ENCODE results near the gene CCDC142.

Gene CCDC142

DNA sequence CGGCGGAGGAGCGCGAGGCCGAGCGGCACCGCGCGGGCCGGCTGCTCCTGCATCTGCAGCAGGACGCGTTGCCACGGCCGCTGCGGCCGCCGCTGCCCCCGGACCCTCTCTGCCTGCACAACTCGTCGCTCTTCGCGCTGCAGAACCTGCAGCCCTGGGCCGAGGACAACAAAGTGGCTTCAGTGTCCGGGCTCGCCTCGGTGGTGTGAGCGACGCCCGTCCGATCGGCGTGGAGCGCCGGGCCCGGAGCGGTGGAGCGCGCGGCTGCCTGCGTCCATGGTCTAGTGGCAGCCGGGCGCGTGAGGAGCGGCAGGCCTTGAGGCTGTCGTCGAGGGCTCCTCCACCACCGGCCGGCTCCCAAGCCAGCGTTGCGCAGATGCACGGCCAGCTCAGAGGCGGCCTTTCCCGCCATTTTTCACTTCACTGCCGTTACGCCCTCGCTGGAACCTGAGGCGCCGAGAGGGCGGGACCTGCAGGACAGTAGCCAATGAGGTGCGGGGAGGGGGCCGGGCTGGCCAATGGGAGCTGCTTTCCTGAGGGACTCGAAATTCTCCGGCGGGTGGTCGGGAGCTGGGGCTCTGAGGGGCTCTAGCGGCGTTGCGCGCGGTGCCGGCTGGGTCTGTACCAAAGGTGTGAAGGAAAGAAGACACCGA, 33.3 kb upstream of the CCDC142 start:
- TF ChIP-seq SIN3A (IDR thresholded peaks at IDR 0.05; ENCODE audit: borderline replicate concordance, insufficient read depth, low read length) (no peak), FOXP2 (optimal IDR thresholded peaks at IDR 0.05; ENCODE audit: borderline replicate concordance, extremely low read depth, extremely low read length, insufficient read depth) (no peak), TAF1 (IDR thresholded peaks at IDR 0.05; ENCODE audit: borderline replicate concordance, insufficient read depth, low read length) (no peak)
- TF ChIP-seq, protein P1, sequence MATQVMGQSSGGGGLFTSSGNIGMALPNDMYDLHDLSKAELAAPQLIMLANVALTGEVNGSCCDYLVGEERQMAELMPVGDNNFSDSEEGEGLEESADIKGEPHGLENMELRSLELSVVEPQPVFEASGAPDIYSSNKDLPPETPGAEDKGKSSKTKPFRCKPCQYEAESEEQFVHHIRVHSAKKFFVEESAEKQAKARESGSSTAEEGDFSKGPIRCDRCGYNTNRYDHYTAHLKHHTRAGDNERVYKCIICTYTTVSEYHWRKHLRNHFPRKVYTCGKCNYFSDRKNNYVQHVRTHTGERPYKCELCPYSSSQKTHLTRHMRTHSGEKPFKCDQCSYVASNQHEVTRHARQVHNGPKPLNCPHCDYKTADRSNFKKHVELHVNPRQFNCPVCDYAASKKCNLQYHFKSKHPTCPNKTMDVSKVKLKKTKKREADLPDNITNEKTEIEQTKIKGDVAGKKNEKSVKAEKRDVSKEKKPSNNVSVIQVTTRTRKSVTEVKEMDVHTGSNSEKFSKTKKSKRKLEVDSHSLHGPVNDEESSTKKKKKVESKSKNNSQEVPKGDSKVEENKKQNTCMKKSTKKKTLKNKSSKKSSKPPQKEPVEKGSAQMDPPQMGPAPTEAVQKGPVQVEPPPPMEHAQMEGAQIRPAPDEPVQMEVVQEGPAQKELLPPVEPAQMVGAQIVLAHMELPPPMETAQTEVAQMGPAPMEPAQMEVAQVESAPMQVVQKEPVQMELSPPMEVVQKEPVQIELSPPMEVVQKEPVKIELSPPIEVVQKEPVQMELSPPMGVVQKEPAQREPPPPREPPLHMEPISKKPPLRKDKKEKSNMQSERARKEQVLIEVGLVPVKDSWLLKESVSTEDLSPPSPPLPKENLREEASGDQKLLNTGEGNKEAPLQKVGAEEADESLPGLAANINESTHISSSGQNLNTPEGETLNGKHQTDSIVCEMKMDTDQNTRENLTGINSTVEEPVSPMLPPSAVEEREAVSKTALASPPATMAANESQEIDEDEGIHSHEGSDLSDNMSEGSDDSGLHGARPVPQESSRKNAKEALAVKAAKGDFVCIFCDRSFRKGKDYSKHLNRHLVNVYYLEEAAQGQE (IDR thresholded peaks at IDR 0.05; ENCODE audit: insufficient read depth in 1 of 2, low read depth in 2 of 2, low read length in 2 of 2) = no peak

DNA sequence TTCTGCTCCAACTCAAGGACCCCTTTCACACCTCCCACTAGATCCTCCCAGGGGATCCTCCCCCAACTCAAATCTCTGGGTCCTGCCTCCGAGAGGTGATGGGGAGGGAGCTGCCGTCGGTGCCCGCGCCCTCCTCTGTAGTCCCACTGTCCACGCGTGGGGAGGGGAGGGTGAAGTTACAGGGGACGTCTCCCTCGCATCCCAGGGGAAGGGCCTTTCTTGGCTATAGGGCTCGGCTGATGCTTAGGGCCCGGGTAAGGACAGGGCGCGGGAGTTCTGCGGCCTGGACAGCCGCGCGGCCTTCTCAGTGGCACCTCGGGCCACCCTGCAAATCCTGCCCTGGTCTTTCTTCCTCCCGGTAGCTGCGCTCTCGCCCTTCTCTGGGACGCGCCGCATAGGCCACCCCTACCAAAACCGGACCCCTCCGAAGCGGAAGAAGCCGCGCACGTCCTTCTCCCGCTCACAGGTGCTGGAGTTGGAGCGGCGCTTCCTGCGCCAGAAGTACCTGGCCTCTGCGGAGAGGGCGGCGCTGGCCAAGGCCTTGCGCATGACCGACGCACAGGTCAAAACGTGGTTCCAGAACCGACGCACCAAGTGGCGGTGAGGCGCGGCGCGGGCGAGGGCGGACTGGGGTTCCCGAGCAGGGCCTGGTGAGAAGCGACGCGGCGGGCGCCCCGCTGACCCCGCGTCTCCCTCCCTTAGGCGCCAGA, 32.6 kb upstream of the CCDC142 start:
- no peak for TF ChIP-seq TAF1 (IDR thresholded peaks at IDR 0.05; ENCODE audit: borderline replicate concordance, insufficient read depth, low read length)

DNA sequence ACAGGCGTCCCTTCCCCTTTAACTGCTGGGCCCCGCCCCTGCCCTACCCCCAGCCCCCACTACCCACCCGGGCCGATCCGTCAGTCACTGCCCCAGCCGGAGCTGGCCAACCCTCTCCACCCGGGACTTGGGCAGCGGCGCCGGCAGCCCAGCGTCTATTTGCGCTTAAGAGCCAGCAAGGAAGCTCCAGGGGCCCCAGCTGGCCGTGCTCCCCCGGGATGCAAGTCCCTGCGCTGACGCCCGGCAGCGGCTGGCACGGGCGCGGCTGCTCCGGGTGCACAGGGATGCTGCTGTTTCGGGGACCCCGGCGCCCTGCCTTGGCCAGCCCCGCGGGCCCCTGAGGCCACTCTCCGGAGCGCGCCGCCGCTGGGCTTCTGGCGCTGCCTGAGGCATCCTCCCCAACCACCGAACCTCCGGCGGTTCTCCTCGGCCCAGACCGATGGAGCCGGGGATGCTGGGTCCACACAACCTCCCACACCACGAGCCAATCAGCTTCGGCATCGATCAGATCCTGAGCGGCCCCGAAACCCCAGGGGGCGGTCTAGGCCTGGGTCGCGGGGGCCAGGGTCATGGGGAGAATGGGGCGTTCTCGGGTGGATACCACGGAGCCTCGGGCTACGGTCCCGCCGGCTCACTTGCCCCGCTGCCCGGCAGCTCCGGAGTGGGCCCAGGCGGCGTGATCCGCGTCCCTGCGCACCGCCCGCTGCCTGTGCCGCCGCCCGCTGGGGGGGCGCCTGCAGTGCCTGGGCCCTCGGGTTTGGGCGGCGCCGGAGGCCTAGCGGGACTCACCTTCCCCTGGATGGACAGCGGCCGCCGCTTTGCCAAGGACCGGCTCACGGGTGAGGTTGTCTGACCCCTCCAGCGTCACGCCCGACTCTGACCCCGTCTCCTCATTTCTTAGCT, 31.8 kb upstream of the CCDC142 start, which contains the start of gene TLX2:
Gene TLX2, plus strand, starts transcription at position 83 of the 903 bp plus-strand sequence. Its CDS starts 357 bp downstream, at position 440.
- TF ChIP-seq POLR2AphosphoS5 (IDR thresholded peaks at IDR 0.05; ENCODE audit: low read depth, low read length) = no peak
- TF ChIP-seq, protein P1 (IDR thresholded peaks at IDR 0.05; ENCODE audit: insufficient read depth in 1 of 2, low read depth in 2 of 2, low read length in 2 of 2) = no peak
- TF ChIP-seq FOXP2 (optimal IDR thresholded peaks at IDR 0.05; ENCODE audit: borderline replicate concordance, extremely low read depth, extremely low read length, insufficient read depth) = no peak
- TF ChIP-seq TAF1 (IDR thresholded peaks at IDR 0.05; ENCODE audit: borderline replicate concordance, insufficient read depth, low read length) = no peak
- no peak for TF ChIP-seq SIN3A (IDR thresholded peaks at IDR 0.05; ENCODE audit: borderline replicate concordance, insufficient read depth, low read length)

DNA sequence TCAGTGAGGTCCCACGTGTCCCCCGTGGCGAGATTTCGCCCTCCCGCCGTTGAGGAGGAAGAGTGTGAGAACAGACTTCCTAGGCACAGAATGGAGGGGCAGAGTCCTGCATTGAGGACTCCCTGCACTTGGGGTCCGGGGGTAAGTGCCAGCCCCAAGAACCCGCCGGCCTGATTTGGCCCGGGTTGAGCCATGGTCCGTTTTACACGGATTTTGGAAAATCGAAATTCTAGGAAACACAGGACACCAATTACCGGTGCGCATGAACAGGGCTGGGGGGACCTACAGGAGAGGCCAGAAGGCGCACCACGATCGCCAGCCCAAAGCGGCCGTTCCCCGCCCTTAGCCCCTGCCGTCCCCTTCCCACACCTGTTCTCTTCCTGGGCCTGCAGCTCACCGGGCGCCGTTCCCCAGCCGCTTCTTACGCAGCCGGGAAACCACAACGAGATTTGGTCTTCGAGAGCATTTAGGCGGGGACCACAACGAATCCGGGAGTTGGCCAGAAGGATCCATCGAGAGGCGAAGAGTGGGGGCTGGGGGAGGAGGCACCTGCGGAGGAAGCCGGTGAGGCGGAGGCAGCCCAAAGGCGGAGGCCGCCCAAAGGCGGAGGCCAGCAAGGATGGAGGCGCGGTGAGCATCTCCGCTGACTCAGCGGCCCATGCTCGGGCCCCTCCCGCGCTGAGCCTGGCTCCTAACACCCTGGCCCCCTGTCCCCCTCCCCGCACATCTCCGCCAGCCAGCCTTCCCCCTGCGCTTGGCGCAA, 31.0 kb upstream of the CCDC142 start:
- TF ChIP-seq POLR2AphosphoS5 (IDR thresholded peaks at IDR 0.05; ENCODE audit: low read depth, low read length) (no peak), SIN3A (IDR thresholded peaks at IDR 0.05; ENCODE audit: borderline replicate concordance, insufficient read depth, low read length) (no peak), FOXP2 (optimal IDR thresholded peaks at IDR 0.05; ENCODE audit: borderline replicate concordance, extremely low read depth, extremely low read length, insufficient read depth) (no peak)

DNA sequence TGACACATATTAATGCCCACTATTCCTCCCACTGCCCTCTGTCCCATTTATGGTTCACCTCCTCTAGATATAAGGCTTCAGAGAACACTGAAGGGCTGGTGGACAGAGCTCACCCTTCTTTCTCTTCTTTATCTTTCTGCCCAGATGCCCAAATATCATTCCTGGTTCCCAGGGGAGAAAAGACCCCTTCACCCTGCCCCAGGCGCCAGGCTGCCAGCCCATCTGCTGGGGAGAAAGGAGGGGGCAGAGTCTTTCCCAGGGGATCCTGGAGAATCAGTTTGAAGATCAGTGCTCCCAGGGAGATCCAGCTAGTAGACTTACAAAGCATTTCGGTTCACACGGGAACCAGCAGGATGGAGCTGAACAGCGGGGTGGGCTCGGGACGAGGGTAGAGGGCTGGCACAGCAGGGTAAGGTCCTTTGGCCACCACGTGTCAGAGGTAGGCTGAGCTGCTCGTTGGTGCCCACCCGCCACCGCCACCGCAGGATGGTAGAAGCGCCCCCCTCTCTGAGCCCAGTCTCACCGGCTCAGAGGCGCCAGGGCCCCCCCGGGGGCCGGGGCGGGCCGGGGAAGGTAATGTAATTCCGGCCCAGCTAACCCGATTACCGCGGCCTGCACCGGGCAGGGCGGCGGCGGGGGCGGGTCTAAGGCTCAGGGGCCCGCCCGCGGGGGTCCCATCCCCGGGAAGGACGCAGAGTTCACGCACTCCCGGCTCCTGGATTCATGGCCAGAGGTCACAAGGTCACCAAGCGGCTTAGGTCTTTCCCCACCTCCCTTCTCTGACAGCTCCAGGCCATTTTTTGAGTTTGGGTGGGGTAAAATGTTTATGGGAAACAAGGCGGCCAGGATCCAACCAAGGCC, 30.2 kb upstream of the CCDC142 start:
- no peak for TF ChIP-seq SIN3A (IDR thresholded peaks at IDR 0.05; ENCODE audit: borderline replicate concordance, insufficient read depth, low read length)
- TF ChIP-seq TAF1 (IDR thresholded peaks at IDR 0.05; ENCODE audit: borderline replicate concordance, insufficient read depth, low read length) = no peak
- TF ChIP-seq POLR2AphosphoS5 (IDR thresholded peaks at IDR 0.05; ENCODE audit: low read depth, low read length) = no peak
- TF ChIP-seq, protein P1 (IDR thresholded peaks at IDR 0.05; ENCODE audit: insufficient read depth in 1 of 2, low read depth in 2 of 2, low read length in 2 of 2) = no peak
- no peak for TF ChIP-seq FOXP2 (optimal IDR thresholded peaks at IDR 0.05; ENCODE audit: borderline replicate concordance, extremely low read depth, extremely low read length, insufficient read depth)

Measured in PFSK-1 (cell line).